H54 (cell line): ENCODE data around the gene NF1.
A peak's percentile ranks its signal among the peaks of the same experiment; 100 is the strongest.
"Not testable (repeated sequence)": the region's sequence is repeated elsewhere in the genome, so short reads cannot be mapped to it uniquely, and the experiment has no call there.

Experiments
- DNase-seq: peaks from one replicate; pipeline ENCODE4 v3.0.0; 2011; ENCODE audit warnings: low spot score, mixed read lengths; ENCODE audit not compliant: insufficient read length
- FAIRE-seq: peaks from 3 replicates; lab custom pipeline; 2011; peaks lifted over from hg19 to GRCh38; lab: Jason Lieb, UNC
- POLR2A ChIP-seq: IDR thresholded peaks from 2 replicates; pipeline ENCODE4 v1.6.1; 2011; ENCODE audit warnings: low read depth, mild to moderate bottlenecking, low read length

Gene NF1

DNA sequence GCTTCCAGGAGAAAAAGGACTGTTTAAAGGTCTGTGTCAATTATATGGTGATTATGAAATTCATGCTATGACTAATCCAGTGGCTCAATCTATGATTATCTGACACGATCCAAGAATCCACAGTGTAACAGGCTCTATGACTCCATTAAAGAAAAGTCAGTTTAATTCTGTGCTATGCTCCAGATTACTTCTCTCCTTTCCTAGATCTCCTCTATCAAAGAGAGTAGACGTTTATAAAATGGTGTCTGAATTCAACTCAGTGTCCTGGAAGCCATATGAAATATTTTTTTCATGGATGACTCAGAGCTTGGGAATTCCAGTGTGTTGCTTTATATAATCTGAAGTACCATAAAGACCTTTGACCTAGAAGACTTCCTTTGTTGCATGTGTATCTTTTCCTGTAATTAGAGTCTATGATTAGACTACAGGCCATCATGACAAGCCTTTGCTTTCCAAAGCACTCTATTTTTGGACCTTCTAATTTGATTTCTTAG lies 27.0 kb upstream of the NF1 start:
- no peak for FAIRE-seq
- DNase-seq: no peak
- no peak for TF ChIP-seq POLR2A

DNA sequence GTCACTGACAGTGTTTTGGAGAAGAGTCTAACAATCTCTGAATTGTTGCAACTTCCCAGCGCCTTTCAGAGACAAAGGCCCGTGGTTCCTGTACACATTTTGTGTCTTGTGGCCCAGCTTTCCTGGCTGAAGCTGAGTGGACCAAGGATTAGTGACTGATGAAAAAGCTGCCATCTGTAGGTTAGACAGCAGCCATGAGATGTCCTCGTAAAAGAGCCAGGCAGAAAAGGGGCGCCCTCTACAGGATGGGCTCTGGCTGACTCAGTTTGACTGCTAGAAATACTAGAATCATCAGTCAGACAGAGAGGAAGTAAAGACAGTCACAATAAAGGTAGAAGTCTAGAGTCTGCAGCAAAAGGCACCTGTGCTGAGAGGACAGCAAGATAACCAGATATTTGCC lies 26.5 kb upstream of the NF1 start:
- FAIRE-seq (no peak), DNase-seq (no peak)
- no peak for TF ChIP-seq POLR2A

DNA sequence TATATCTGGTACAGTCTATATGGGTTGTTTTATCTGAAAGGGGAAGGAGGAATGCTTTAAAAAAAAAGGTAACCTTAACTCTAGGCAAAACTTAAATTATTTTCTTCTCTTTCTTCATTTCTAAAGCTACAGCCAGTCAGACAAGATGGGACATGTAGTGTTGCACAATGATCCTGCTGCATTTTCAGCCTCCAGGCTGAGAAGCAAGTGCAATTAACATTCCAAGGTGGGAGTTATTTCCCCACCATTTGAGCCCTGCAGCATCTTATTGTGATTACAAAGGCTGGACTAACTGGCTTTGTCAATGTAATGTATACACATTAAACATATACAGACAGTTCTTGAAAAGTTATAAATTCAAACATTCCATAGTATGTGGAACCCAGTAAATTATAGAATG lies 22.6 kb upstream of the NF1 start:
- FAIRE-seq (no peak), DNase-seq (no peak)
- TF ChIP-seq POLR2A: no peak

DNA sequence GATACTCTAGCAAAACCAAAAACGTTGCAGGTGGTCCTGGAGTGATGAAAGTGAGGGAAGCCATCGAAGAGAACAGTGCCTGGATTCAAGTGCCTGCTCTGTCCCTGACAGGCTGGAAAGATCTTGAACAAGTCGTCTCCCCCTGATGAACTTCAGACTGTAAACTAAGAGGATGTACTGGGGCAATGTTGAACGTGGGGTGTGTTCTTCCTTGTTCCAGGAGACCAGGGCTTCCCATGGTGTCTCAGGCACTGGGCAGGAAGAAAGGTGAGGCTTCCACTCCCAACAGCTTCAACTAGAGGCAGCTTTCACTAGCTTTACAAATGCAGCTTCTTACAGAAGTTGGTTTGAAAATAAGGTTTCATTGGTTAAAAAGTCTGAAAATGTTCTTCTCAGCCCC lies 21.4 kb upstream of the NF1 start:
- no peak for DNase-seq
- no peak for TF ChIP-seq POLR2A

DNA sequence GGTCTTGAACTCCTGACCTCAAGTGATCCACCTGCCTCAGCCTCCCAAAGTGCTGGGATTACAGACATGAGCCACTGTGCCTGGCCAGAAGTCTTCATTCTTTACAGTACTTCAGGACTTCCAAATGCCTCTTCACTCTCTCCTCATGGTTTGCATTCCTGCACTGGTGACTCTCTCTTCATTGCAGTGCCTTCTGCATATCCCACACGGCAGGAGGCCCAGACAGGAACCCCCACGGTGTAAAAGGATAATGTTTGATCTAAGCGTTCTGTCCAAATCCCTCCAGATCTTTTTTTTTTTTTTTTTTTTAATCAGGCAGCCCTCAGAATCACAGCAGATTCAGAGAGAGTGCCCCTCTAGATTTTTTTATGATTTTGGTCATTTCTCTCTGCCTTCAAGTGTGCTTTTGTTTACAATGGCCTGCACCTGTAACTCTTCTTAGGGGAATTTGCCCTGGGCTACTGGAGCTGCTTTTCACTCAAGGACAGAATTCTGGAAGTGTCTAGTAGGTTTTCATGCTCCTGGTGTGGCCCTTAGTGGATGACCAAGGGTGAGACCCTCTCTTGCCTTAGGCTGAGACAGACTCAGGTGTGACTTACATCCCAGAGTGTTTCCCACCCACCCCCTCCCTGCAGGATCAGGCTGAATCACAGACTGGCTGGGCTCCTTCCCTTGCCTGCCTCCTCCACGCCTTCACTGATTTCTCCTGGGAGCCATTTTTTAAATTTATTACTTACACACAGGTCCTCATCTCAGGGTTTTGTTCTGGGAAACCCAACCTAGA lies 19.8 kb upstream of the NF1 start:
- no peak for TF ChIP-seq POLR2A
- FAIRE-seq: no peak
- DNase-seq: no peak

More for the DNA sequence above, 21.4 kb upstream of the NF1 start:
- no peak for FAIRE-seq

DNA sequence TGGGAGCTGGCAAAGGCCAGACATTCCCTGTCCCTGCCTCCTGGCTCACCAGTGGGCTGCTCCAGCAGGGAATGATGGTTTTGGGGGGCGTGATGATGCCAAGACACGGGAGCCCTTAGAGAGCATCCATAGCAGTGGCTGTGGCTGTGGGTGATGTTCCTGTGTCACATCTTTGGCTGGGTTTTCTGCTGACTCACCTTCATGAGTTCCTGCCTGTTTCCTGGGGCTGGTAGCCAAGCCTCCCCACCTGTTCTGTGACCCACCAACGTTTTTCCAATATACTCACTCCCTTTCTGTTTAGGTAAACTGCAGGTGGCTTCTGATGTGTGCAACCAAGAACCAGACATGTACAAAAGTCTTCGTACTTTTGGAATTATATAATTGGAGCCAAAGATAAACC lies 16.5 kb upstream of the NF1 start:
- no peak for TF ChIP-seq POLR2A
- FAIRE-seq (no peak), DNase-seq (no peak)

DNA sequence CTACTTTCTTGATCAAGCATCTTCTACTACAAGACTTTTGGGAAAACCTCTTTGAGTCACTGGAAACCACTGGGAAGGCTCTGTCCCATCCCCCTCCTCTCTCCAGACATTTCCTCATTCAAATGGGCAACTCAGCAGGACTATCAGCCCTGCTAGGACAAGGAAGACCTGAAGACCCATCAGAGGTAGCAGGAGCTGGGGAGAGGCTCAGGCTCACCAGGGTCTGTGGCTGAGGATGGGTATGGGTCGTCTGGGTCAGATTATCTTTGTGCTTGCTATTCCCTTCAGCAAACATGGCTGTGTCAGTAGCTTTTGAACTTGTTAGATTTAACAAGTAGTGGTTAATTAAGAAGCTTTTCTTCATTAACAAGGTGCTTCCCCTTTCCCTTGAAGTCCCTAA lies 15.0 kb upstream of the NF1 start:
- DNase-seq (no peak), FAIRE-seq (no peak)
- no peak for TF ChIP-seq POLR2A

DNA sequence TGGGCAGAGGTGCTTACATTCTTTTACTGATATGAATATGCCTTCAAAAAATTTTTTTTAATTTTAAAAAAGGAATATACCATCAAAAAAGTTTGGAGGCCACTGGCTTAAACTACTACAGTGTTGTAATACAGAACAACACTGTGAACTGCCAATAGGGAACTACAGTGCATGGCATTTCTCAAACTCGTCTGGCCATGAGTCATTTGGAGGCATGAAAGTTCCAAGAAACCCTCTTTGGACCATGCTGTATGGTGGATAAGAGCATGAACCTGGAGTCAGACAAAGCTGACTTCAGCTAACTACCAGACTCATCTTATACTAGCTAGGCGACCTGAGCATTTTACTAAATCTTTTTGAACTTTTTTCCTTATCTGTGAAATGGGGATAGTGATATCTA lies 9.2 kb upstream of the NF1 start:
- DNase-seq (no peak), FAIRE-seq (no peak)

DNA sequence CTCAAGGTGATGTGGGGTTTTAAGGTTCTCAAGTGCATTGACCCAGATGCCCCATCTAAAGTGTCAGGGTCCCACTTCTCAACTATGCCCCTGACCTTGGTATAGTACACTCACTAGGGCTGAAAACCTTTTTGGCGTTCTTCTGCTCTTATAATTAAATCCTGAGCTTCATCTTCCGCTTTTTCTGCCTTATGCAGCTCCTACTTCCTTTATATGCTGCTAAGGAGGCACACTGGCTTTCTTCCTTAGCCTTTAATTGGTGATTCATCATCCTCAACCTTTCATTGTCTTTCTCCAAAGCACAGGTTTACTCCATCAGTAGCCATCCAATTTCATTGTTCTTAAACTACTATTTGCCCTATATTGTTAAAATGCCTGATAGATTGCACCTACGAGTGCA lies 5.3 kb upstream of the NF1 start:
- no peak for TF ChIP-seq POLR2A
- FAIRE-seq (no peak), DNase-seq (no peak)

More for the DNA sequence above, 9.2 kb upstream of the NF1 start:
- TF ChIP-seq POLR2A: no peak

DNA sequence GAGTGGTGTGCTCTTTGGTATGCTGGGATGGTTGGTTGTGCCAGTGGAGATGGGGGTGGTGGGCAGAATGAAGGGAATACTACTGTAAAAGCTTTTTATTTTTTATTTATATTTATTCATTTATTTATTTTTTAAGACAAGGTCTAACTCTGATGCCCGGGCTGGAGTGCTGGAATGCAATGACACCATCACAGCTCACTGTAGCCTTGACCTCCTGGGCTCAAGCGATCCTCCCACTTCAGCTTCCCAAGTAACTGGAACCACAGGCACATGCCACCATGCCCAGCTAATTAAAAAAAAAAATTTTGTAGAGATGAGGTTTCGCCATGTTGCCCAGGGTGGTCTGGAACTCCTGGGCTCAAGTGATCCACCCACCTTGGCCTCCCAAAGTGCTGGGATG lies 4.1 kb upstream of the NF1 start:
- FAIRE-seq, DNase-seq: not testable (repeated sequence)

DNA sequence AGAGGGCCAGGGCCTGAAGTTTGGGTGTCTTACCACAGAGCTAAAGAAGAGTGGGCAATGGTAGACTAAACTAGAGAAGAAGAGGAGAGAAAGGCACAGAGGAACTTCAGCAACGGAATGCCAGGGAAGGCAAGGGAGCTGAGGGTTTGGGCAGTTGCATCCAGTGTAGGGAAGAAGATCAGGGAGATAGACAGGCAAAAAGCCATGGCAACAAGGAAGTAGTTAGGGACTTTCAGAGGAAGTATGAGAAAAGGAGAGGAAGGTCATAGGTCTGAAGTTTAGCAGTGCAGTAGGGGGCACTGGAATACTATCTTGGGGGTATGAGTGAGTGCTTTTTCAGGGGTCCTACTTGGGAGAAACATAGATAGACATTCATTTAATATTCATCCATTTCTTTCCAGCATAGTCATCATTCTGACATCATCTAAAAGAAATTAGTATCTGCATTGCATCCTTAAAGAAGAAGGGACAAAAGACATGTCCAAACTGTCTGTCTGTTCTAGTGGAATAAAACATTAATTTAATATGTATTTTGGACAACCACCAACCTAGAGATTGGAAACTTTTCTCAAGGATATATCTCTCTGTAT lies 2.2 kb upstream of the NF1 start:
- DNase-seq (no peak), FAIRE-seq (no peak)
- TF ChIP-seq POLR2A: no peak

DNA sequence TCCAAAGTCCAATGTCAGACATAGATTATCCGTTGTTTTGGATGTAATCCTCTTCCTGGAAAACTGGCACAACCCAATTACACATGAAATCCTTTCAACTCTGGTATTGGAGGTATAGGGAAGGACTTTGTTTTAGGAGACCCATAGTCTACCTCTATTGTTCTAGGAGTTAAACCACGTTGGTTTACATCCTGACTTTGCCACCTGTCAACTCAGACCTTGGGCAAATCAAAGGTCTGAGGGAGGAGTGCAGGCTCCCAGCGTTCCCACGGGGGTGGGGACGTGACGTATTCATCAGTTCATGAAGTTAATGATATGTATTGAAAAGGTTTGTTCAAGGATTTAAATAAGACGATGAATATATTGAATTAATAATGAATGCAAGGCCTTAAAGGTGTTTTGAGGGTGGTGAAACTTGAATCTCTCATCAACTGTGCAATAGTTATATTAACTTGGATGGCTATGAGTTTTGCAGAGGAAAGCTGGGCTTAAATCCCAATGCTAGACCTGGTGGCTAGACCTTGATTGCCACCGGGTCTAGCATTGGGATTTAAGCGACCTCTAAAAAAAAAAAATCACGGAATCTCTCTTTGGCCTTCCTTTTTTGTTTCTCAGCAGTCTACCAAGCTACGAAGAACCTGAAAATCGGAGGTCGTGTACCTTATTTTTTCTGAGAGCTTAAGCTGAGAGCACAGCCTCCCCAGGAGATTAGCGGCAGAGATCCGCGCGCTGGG lies 744 bp upstream of the NF1 start:
- FAIRE-seq: no peak
- DNase-seq: no peak
- no peak for TF ChIP-seq POLR2A

DNA sequence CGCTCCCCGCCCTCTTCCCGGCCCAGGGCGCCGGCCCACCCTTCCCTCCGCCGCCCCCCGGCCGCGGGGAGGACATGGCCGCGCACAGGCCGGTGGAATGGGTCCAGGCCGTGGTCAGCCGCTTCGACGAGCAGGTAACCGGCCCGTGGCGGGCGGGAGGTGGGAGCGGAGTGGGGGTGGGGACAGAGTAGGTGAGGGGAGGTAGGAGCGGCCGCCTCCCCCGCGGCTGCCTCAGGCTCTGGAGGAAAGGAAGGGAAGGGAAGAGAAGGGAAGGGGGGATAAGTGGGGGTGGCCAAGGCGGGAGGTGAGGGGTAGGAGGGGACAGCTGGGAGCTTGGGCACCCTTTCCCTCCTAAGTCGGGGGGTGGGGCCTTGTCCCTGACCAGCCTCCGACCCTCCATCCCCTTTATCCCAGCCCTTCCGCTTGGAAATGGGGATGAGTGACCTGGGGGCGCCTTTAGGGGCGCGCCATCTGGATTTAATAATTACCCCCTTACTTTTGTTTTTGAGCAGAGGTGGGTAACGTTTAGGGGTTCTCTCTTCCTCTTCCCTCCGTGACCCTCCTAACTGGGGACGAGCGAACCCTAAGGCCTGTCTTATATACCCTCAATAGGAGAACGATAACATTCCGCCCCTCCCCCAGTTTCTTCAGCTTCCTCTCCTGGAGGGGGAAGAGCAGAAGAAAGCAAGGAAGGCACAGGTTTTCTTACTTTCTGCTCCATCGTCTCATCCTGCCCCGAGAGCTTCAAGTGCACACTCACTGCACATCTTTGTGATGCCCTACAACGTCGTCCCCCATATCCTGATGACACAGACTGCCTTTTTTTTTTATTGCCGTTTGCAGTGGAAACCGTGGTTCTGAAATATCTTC lies 694 bp downstream of the NF1 start:
- TF ChIP-seq POLR2A: peak; percentile 19; the same call in 1 of the 2 replicates
- DNase-seq: no peak
- FAIRE-seq: no peak

DNA sequence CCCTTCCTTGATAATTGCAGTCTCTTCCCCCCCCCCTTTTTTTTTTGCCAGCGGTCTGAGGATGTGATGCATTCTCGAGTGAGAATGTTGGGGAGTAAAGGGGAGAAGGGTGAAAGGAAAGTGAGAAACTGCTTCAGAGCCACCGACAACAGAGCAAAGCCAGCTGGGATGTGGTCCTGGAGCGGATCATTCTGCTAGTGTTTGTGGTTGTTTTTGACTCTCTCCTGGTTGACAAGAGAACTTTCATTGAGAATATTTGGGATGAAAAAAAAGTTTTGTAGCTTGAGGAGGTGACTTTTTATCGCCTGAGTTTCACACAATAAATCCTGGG lies 1.3 kb downstream of the NF1 start:
- no peak for DNase-seq
- no peak for TF ChIP-seq POLR2A
- no peak for FAIRE-seq
